ENCODE measurements around the gene CD46.

DNA sequence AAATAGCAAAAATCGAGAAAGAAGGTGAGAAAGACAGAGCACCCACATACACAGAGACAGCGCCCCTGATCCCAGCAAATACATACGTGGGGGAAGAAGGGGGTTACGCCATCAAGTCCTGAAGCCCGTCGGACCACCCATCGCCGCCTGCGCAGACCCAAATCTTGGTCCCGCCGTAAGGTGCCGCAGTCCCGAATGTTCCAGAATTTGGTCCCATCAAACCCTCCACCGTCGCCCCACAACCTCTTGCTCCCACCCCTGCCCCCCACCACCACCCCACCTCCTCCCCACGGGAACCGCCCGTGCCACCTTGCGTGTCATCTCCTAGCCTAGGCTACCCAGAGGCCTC is 71.7 kb downstream of the CD46 start:
- no peak for TF ChIP-seq POLR2A (IDR thresholded peaks at IDR 0.05)
- TF ChIP-seq, protein P1, sequence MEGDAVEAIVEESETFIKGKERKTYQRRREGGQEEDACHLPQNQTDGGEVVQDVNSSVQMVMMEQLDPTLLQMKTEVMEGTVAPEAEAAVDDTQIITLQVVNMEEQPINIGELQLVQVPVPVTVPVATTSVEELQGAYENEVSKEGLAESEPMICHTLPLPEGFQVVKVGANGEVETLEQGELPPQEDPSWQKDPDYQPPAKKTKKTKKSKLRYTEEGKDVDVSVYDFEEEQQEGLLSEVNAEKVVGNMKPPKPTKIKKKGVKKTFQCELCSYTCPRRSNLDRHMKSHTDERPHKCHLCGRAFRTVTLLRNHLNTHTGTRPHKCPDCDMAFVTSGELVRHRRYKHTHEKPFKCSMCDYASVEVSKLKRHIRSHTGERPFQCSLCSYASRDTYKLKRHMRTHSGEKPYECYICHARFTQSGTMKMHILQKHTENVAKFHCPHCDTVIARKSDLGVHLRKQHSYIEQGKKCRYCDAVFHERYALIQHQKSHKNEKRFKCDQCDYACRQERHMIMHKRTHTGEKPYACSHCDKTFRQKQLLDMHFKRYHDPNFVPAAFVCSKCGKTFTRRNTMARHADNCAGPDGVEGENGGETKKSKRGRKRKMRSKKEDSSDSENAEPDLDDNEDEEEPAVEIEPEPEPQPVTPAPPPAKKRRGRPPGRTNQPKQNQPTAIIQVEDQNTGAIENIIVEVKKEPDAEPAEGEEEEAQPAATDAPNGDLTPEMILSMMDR (IDR thresholded peaks at IDR 0.05) = no peak

Measured in sigmoid colon (tissue), 3 donors.